Measurements from ENCODE around the gene EPHX1. TPM values are rescaled to one million over a fixed set of nuclear protein-coding genes. Genes with fewer than 3 reads are reported as not detected.

EPHX1 gene
- total and polyA plus RNA-seq, 12 donors, result 251 to 3,548 (median 1,658) TPM

DNA sequence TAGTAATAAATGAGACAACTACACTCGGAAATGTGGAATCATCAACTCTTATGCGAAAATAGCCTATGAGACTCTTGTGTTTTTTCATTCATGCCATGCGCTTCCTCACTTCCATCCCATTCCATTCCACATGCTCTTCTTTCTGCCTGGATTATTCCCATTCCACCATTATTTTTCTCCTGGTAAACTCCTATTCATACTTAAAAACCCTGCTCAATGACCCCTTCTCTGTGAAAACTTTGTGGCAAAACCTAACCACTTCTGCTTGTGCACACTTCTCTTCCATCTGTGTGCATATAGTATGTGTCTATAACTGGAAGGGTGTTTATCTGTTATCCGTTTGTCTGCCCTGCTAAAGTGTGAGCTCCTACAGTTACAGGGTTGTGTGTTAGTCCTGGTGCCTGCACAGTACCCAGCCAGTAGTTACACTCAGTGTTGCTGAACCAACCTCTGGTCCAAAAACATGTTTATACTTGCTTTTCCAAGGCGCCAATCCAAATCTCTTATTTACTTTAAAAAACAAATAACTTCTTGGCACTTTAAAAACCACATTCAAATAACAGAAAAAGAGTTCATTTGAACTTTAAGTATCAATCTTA, 10.7 kb downstream of the EPHX1 start:
- peaks cover 95 to 96% of the 10 kb centered on the region in 2 donors for H3K4me1 ChIP-seq (replicated peaks in 1 of 2)
- DNase-seq, result no peak
- H3K27ac ChIP-seq, result peak overlapping the region in 3 of 5 donors; percentile 93 to 98 (median 97)

DNA sequence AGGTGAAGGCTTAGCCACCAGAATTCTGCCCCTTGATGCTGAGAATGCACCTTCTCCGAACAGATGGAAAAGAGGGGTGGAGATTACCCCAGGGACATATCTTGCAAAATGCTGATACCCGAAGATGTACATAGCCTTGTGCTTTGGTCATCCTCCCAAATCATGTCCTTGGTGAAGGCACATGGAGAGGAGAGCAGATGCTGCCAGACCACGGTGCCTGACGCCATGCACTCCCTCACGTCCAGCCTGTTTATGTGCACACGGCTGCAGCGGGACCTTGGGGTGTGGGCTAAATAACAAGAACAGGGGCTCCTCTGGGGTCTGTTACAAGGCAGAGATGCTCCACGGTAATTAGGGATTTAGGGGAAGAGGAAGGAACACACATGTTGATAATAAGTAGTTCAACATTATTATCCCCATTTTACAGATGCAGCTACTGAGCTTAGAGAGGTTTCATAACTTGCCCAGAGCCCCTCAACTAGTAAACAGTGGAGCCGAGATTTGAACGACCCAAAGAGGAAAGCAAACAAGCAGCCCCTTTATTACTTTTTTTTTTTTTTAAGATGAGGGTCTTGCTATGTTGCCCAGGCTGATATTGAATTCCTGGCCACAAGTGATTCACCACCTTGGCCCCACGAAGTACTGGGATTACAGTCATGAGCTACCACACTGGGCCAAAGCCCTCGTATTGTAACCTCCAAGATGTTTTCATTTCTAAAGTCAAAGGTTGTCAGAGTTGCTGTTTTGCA, 12.9 kb downstream of the EPHX1 start:
- peak overlapping the region; percentile 45 to 98 (median 92) for H3K27ac ChIP-seq
- no peak overlapping the region for H3K4me3 ChIP-seq
- intact Hi-C loops (cut with DNase I), result no loop called here
- H3K9me3 ChIP-seq (replicated peaks in 1 of 3), result no peaks in the 10 kb centered on the region
- H3K27me3 ChIP-seq, result no peaks in the 10 kb centered on the region
- peaks cover 93 to 95% of the 10 kb centered on the region in 2 donors for H3K4me1 ChIP-seq (replicated peaks in 1 of 2)
- TF ChIP-seq, protein P1, sequence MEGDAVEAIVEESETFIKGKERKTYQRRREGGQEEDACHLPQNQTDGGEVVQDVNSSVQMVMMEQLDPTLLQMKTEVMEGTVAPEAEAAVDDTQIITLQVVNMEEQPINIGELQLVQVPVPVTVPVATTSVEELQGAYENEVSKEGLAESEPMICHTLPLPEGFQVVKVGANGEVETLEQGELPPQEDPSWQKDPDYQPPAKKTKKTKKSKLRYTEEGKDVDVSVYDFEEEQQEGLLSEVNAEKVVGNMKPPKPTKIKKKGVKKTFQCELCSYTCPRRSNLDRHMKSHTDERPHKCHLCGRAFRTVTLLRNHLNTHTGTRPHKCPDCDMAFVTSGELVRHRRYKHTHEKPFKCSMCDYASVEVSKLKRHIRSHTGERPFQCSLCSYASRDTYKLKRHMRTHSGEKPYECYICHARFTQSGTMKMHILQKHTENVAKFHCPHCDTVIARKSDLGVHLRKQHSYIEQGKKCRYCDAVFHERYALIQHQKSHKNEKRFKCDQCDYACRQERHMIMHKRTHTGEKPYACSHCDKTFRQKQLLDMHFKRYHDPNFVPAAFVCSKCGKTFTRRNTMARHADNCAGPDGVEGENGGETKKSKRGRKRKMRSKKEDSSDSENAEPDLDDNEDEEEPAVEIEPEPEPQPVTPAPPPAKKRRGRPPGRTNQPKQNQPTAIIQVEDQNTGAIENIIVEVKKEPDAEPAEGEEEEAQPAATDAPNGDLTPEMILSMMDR (IDR thresholded peaks at IDR 0.05), result no peak
- no peak for TF ChIP-seq POLR2A (IDR thresholded peaks at IDR 0.05)
- 51 to 68% (median 56%) methylated on average over 12 of the region's 12 CpGs for WGBS, 4 donors
- no peaks in the 10 kb centered on the region for H3K36me3 ChIP-seq (replicated peaks in 1 of 2)
- peak in 5 of 7 donors; percentile 60 to 72 (median 62) for DNase-seq

More for the DNA sequence above, 10.7 kb downstream of the EPHX1 start:
- intact Hi-C loops (cut with DNase I), result no loop called here
- TF ChIP-seq POLR2A (IDR thresholded peaks at IDR 0.05), result no peak
- TF ChIP-seq, protein P1 (IDR thresholded peaks at IDR 0.05), result no peak
- Histone ChIP-seq H3K27me3 (no peaks in the 10 kb centered on the region), H3K9me3 (replicated peaks in 1 of 3) (no peaks in the 10 kb centered on the region), H3K4me3 (no peak overlapping the region), H3K36me3 (replicated peaks in 1 of 2) (no peaks in the 10 kb centered on the region)
- WGBS, 4 donors, result 70 to 81% (median 79%) methylated on average over 5 of the region's 5 CpGs

DNA sequence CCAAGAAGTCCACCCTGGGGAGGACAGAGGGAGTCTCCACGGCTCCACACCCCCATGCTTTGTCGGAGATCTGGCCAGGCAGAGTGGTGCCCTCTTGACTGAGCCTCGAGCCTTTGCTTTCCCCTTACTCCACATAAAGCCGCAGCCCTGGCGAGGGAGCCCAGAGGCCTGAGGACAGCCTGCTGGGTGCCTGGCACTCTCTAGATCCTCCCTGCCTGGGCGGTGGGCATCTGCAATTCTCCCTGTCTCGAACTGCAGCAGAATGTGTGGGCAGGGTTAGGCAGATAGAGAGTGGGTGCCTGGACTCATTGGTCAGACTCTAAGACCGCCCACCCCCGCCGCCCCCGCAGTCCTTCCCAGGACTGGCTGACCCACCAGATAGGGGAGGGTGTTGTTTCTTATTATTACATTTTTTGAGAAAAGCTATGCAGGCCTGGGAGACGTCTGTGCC, 13.9 kb downstream of the EPHX1 start:
- TF ChIP-seq, protein P1 (IDR thresholded peaks at IDR 0.05), result no peak
- peak in 1 of 2 donors; percentile 35 for TF ChIP-seq POLR2A (IDR thresholded peaks at IDR 0.05)
- peaks cover 85 to 92% of the 10 kb centered on the region in 2 donors for H3K4me1 ChIP-seq (replicated peaks in 1 of 2)

DNA sequence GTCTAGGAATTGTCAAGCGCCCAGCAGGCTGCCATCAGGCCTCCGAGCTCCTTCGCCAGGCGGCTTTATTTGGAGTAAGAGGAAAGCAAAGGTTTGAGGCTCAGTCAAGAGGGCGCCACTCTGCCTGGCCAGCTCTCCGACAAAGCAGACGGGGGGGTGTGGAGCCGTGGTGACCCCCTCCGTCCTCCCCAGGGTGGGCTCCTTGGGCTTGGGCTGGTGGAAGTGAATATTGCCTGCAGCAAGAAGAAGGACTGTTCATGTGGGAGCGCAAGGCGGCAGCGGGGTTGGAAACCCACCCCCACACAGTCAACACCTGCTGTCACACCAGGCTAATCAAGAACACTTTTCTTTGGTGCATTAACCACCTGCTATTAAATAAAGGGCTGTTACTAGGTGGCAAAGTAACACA, 14.6 kb downstream of the EPHX1 start:
- intact Hi-C loops (cut with DNase I), result no loop called here
- H3K27ac ChIP-seq, result peak overlapping the region in 4 of 5 donors; percentile 78 to 98 (median 94)
- DNase-seq, result peak in 1 of 7 donors; percentile 24
- no peaks in the 10 kb centered on the region for H3K9me3 ChIP-seq (replicated peaks in 1 of 3)
- H3K4me1 ChIP-seq (replicated peaks in 1 of 2), result peaks cover 81 to 87% of the 10 kb centered on the region in 2 donors
- H3K36me3 ChIP-seq (replicated peaks in 1 of 2), result peaks cover 0 to 10% of the 10 kb centered on the region in 2 donors
- 78 to 88% (median 82%) methylated on average over 9 to 12 of the region's 12 CpGs for WGBS, 4 donors
- TF ChIP-seq, protein P1 (IDR thresholded peaks at IDR 0.05), result no peak
- no peak for TF ChIP-seq POLR2A (IDR thresholded peaks at IDR 0.05)
- no peaks in the 10 kb centered on the region for H3K27me3 ChIP-seq
- peak overlapping the region in 1 of 4 donors; percentile 24 for H3K4me3 ChIP-seq

More for the DNA sequence above, 13.9 kb downstream of the EPHX1 start:
- Histone ChIP-seq H3K27ac (peak overlapping the region; percentile 45 to 98 (median 92)), H3K36me3 (replicated peaks in 1 of 2) (peaks cover 0 to 3% of the 10 kb centered on the region in 2 donors), H3K4me3 (no peak overlapping the region), H3K27me3 (no peaks in the 10 kb centered on the region), H3K9me3 (replicated peaks in 1 of 3) (no peaks in the 10 kb centered on the region)
- peak in 2 of 7 donors; percentile 24 to 54 for DNase-seq
- intact Hi-C loops (cut with DNase I), result no loop called here
- 54 to 87% (median 67%) methylated on average over 6 to 12 of the region's 12 CpGs for WGBS, 4 donors

Measured in adrenal gland (tissue), 12 donors.